ENCODE measurements around the gene CTU2.

DNA sequence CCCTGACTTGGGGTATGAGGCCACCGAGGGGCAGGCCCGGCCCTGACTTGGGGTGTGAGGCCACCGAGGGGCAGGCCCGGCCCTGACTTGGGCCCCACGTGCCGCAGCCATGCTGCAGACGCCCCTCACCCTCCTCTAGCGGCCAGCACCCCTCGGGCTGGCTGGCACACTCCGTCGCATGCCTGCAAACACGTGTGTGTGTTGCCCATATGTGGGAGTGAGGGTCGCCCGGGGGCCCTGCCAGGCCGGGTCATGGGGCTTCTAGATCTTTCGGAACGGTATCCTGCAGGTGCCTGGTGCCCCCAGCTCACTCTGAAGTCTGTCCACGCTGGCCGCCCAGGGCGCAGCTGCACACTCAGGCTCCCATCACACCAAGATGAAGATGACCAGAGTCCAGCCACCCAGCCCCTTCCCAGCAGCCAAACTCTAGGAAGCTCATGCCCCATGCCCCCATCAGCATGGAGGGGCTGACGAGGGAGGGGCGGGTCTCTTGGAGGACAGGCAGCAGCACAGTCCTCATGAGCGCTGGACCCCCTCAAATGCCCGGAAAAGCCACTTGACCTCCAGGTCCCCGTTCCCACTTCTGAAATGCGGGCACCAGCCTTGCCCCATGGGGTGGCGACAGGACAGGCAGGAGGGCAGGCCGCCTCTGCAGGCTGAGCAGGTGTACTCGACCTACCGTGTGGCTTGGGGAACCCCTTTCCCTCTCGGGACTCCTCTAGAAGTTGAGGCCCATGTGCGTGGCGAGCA is 33.8 kb downstream of the CTU2 start:
- no peak for TF ChIP-seq SIN3A (IDR thresholded peaks at IDR 0.05; ENCODE audit: borderline replicate concordance, insufficient read depth, low read depth, low read length)
- TF ChIP-seq CTCF (IDR thresholded peaks at IDR 0.05): no peak
- no peak for TF ChIP-seq REST (IDR thresholded peaks at IDR 0.05; ENCODE audit: insufficient read depth in 1 of 2, low read depth in 2 of 2, low read length in 1 of 2)
